BLaER1 (cell line): ENCODE results near the gene MRPL10.
A peak's percentile ranks its signal among the peaks of the same experiment; 100 is the strongest.

Experiments used
- H3K27ac ChIP-seq: shearing (Covaris generic); formaldehyde crosslinking; 2 replicates; pipeline ENCODE4 v1.8.1; 2022
- H3K27me3 ChIP-seq: shearing (Covaris generic); formaldehyde crosslinking; 2 replicates; pipeline ENCODE4 v1.8.1; 2022
- H3K36me3 ChIP-seq: shearing (Covaris generic); formaldehyde crosslinking; 2 replicates; pipeline ENCODE4 v1.8.1; 2022
- H3K4me1 ChIP-seq: shearing (Covaris generic); formaldehyde crosslinking; 2 replicates; pipeline ENCODE4 v1.8.1; 2022
- H3K4me2 ChIP-seq: shearing (Covaris generic); formaldehyde crosslinking; 2 replicates; pipeline ENCODE4 v1.8.1; 2022
- H3K4me3 ChIP-seq: shearing (Covaris generic); formaldehyde crosslinking; 2 replicates; pipeline ENCODE4 v1.8.1; 2022
- H3K9ac ChIP-seq: shearing (Covaris generic); formaldehyde crosslinking; 2 replicates; pipeline ENCODE4 v1.8.1; 2022
- H3K9me3 ChIP-seq: shearing (Covaris generic); formaldehyde crosslinking; 2 replicates; pipeline ENCODE4 v1.8.1; 2022
- H4K20me1 ChIP-seq: shearing (Covaris generic); formaldehyde crosslinking; 2 replicates; pipeline ENCODE4 v1.8.1; 2022
- Cebpa-rat ChIP-seq: shearing (Covaris generic); IDR thresholded peaks from 2 replicates; pipeline ENCODE4 v1.8.1; 2022

Gene MRPL10

DNA sequence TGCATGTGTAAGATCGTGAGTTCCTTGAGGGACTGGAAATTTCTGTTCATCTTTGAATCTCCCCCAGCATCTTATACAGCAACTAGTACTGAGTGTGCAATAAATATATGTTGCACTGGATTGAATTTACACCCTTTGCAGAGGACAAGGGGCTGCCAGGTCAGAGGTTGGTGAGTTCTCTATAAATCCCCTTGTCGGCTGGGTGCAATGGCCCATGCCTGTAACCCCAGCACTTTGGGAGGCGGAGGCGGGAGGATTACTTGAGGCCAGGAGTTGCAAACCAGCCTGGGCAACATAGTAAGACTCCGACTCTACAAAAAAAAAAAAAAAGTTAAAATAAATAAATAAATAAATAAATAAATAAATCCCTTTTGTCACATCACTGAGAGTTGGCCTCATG lies 29.0 kb upstream of the MRPL10 start:
- H3K27me3 ChIP-seq: peaks cover 22% of the 10 kb centered on the region
- 0 out of 2 replicates have a peak, but pooled peaks cover 2% of the 10 kb centered on the region for H4K20me1 ChIP-seq
- H3K4me1 ChIP-seq: no peaks in the 10 kb centered on the region
- no peak overlapping the region for H3K4me2 ChIP-seq
- H3K9me3 ChIP-seq: no peaks in the 10 kb centered on the region
- H3K27ac ChIP-seq: no peak overlapping the region
- no peak overlapping the region for H3K4me3 ChIP-seq
- TF ChIP-seq Cebpa-rat: no peak
- no peaks in the 10 kb centered on the region for H3K36me3 ChIP-seq
- H3K9ac ChIP-seq: no peak overlapping the region

DNA sequence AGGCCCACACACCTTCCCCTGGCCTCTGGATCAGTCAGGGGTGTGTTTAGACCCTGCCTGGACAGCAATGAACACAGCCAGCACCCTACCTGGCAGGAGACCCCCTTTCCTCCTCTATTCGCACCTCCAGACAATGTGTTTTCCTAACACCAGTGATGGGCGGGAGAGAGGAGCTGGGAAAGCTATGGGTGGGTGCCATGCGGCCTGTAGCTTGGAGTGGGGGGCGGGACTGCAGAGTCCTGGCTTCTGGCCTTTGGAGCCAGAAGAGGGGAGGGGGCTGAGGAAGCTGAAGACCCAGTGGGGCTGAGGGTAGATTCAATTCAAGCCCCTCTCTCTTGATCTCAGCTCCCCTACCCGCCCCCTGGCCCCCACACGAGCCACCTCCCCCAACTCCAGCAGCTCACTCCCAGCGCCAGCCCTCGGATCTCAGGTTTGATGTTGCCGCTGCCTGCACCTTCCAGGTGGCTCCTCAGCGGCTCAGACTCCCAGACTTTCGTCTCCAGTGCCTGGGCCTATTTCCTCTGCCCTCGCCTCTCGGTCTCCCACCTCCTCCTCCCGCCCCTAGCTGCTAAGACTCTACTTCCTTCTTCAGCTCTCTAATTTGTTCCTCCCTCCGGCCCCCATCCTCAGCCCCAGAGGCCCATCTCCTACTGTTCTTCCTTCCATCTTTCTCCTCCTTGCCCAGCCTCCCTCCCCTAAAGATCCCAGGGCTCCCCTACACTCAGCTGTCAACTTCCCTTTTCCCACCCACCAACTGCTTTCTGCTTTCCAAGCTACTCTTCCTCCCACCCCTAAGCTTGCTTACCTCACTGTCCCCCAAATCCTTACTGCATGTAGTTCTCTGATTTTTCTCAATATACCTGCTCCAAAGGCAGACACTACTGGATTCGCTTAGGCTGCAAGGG lies 26.5 kb upstream of the MRPL10 start:
- Histone ChIP-seq H3K4me2 (no peak overlapping the region), H3K9me3 (no peaks in the 10 kb centered on the region), H3K4me3 (no peak overlapping the region), H3K27ac (no peak overlapping the region), H3K9ac (no peak overlapping the region), H4K20me1 (peaks cover 5% of the 10 kb centered on the region; the same call in 1 of the 2 replicates), H3K36me3 (no peaks in the 10 kb centered on the region), H3K27me3 (peaks cover 48% of the 10 kb centered on the region), H3K4me1 (no peaks in the 10 kb centered on the region)
- TF ChIP-seq Cebpa-rat: no peak

GRCh38 chr17:47856830-47857229 lies 25.5 kb upstream of the MRPL10 start:
- no peak overlapping the region for H3K4me2 ChIP-seq
- H3K27ac ChIP-seq: no peak overlapping the region
- H4K20me1 ChIP-seq: peaks cover 9% of the 10 kb centered on the region; the same call in 1 of the 2 replicates
- no peak overlapping the region for H3K9ac ChIP-seq
- H3K36me3 ChIP-seq: no peaks in the 10 kb centered on the region
- peaks cover 58% of the 10 kb centered on the region for H3K27me3 ChIP-seq
- TF ChIP-seq Cebpa-rat: no peak
- H3K4me1 ChIP-seq: no peaks in the 10 kb centered on the region
- H3K4me3 ChIP-seq: no peak overlapping the region
- no peaks in the 10 kb centered on the region for H3K9me3 ChIP-seq

- Histone ChIP-seq H3K9me3 (no peaks in the 10 kb centered on the region), H3K4me3 (no peak overlapping the region), H3K4me2 (no peak overlapping the region), H3K4me1 (no peaks in the 10 kb centered on the region), H3K27me3 (peaks cover 69% of the 10 kb centered on the region), H3K27ac (no peak overlapping the region), H4K20me1 (peaks cover 17% of the 10 kb centered on the region), H3K36me3 (no peaks in the 10 kb centered on the region), H3K9ac (no peak overlapping the region)
- TF ChIP-seq Cebpa-rat: no peak
Observed at GRCh38 chr17:47855737-47856136, 24.4 kb upstream of the MRPL10 start.

GRCh38 chr17:47853616-47854015 lies 22.3 kb upstream of the MRPL10 start:
- H3K4me1 ChIP-seq: no peaks in the 10 kb centered on the region
- no peak for TF ChIP-seq Cebpa-rat
- H4K20me1 ChIP-seq: peaks cover 33% of the 10 kb centered on the region
- H3K4me3 ChIP-seq: no peak overlapping the region
- H3K9ac ChIP-seq: no peak overlapping the region
- peaks cover 90% of the 10 kb centered on the region for H3K27me3 ChIP-seq
- H3K4me2 ChIP-seq: no peak overlapping the region
- no peaks in the 10 kb centered on the region for H3K36me3 ChIP-seq
- H3K9me3 ChIP-seq: no peaks in the 10 kb centered on the region
- H3K27ac ChIP-seq: no peak overlapping the region

- peaks cover 37% of the 10 kb centered on the region for H4K20me1 ChIP-seq
- no peak overlapping the region for H3K27ac ChIP-seq
- H3K36me3 ChIP-seq: no peaks in the 10 kb centered on the region
- H3K9ac ChIP-seq: no peak overlapping the region
- peaks cover 100% of the 10 kb centered on the region for H3K27me3 ChIP-seq
- H3K4me3 ChIP-seq: no peak overlapping the region
- no peaks in the 10 kb centered on the region for H3K4me1 ChIP-seq
- H3K9me3 ChIP-seq: no peaks in the 10 kb centered on the region
- H3K4me2 ChIP-seq: no peak overlapping the region
- TF ChIP-seq Cebpa-rat: no peak
Observed at GRCh38 chr17:47852113-47852949, 21.0 kb upstream of the MRPL10 start.

DNA sequence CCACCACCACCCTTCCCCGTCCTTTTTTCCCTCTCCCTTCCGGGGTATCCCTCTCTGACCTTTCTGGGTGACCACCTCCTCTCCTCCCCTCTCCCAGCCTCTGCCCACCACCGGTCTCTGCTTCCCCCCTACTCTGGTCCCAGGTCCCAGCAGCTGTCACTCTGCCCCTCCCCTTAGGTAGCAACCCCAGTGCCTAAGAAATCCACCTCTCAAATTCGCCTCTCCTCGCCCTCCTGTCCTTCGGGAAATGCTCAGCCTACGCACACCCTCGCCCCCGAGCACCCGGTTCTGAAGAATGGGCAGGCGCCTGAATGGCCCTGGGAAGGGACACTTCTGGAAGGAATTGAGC lies 20.4 kb upstream of the MRPL10 start:
- Histone ChIP-seq H3K9ac (no peak overlapping the region), H3K36me3 (no peaks in the 10 kb centered on the region), H3K27ac (no peak overlapping the region), H3K4me3 (no peak overlapping the region), H3K9me3 (no peaks in the 10 kb centered on the region), H3K4me2 (no peak overlapping the region), H4K20me1 (peaks cover 43% of the 10 kb centered on the region), H3K27me3 (peaks cover 100% of the 10 kb centered on the region), H3K4me1 (no peaks in the 10 kb centered on the region)
- no peak for TF ChIP-seq Cebpa-rat

- Histone ChIP-seq H3K4me2 (peak within 1 kb of the TSS; percentile 22; the same call in 1 of the 2 replicates), H3K9me3 (no peaks in the 10 kb centered on the region), H3K4me3 (no peak within 1 kb of the TSS), H3K4me1 (no peaks in the 10 kb centered on the region), H3K9ac (no peak within 1 kb of the TSS), H4K20me1 (peaks cover 51% of the 10 kb centered on the region), H3K27ac (no peak within 1 kb of the TSS), H3K36me3 (no peaks in the 10 kb centered on the region), H3K27me3 (peaks cover 100% of the 10 kb centered on the region)
- TF ChIP-seq Cebpa-rat: no peak
Observed at GRCh38 chr17:47850692-47851573, 19.6 kb upstream of the MRPL10 start, which contains the start of gene SP6. Gene SP6, minus strand, starts transcription at chr17:47851163. Its CDS starts 2,734 bp downstream, at chr17:47848429.

GRCh38 chr17:47850373-47850691 lies 19.0 kb upstream of the MRPL10 start:
- peaks cover 100% of the 10 kb centered on the region for H3K27me3 ChIP-seq
- no peak for TF ChIP-seq Cebpa-rat
- H3K9me3 ChIP-seq: no peaks in the 10 kb centered on the region
- no peak overlapping the region for H3K4me3 ChIP-seq
- no peaks in the 10 kb centered on the region for H3K36me3 ChIP-seq
- peaks cover 49% of the 10 kb centered on the region for H4K20me1 ChIP-seq
- H3K9ac ChIP-seq: no peak overlapping the region
- H3K4me1 ChIP-seq: no peaks in the 10 kb centered on the region
- no peak overlapping the region for H3K4me2 ChIP-seq
- H3K27ac ChIP-seq: no peak overlapping the region
